Hematopoietic multipotent progenitor cell treated with erythropoietin and hydrocortisone succinate and interleukin-3 and kit ligand, for 8 days (in vitro differentiated cells): ENCODE results near the gene FOSL2.

Source experiments
- DNase-seq: peaks from one replicate; pipeline ENCODE4 v3.0.0-alpha.2; 2015

Gene FOSL2

DNA sequence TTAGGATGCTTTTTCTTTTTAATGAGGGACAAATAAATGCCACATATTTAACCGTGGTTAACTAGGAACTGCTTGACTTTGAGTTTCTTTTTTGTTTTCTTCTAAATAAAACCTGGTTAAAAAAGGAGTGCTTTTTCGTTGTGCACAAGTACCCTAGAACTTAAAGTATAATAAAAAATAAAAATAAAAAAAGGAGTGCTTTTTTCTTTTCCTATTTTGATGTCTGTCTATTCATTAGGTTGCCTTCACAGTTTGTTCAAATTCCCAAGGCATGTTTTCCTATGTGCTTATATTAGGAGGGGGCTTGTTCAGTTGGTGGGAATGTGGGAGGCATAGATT is 4.4 kb downstream of the FOSL2 start:
- no peak for DNase-seq

DNA sequence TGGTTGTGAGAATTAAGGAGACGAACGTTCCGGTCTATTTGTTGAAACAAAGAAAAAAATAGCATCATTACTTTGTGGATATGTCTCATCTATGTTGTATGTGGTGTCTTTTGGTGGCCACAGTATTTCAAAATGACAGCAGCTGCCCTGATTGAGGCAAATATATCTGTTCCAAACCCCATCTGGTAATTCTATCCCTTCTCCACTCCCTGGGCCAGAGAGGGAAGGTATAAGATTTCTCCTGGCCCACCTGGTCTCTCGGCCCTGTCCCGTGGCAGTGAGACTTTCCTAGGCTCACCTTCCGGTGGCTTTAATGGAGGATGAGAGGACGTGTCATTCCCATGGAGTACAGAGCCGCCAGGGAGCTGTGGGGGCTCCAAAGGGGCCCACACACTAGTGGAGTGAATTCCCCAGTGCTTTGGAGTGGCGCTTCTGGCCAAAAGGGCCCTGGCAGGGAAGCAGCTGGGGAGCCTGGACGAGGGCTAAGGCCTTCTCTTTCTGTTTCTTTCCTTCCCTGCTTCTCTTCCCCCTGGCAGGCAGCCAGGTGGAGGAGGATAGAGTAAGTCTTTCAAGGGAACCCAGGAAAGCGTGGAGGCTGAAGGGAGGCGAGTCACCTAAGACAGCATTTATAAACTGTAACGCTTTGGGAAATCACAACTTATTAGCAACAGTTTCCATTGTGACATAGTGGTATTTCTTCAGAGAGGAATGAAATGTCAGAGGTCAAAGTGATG is 5.6 kb downstream of the FOSL2 start:
- no peak for DNase-seq

DNA sequence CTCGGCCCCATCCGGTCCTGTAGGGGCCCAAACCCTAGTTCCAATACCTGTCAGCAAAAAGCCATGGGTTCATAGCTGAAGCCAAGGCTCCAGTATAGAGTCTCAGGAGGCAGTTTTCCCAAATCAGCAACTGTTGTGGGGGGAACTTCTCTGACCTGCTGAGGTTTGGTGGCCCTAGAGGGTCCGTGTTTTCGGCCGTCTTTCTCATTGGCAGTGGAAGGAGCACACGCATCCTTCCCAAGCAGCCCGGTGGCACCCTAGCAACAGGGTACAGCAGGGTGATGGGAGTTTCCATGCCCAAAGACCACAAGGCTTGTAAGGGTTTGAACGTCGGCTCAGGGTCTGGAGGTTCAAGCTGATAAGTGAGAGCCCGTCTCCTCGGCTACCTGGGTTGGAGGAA is 6.6 kb downstream of the FOSL2 start:
- DNase-seq: no peak

DNA sequence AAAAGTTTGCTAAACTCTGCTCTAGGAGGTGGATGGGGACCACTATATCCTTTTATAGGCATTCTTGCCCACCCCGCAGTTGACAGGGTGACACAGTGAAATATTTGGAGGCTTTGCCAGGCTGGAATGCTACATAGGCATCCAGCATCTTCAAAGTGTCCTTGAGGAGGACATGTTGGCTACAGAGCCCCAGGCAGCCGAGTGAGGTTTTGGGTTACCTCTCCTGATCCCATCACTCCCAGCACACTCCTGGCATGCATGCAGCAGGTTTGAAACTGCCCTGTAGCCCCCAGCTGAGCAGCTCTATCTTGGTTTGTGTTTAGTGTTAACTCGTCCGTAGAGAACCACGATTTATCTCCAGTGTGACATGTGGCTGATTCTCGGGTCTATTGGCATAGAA is 7.3 kb downstream of the FOSL2 start:
- no peak for DNase-seq

DNA sequence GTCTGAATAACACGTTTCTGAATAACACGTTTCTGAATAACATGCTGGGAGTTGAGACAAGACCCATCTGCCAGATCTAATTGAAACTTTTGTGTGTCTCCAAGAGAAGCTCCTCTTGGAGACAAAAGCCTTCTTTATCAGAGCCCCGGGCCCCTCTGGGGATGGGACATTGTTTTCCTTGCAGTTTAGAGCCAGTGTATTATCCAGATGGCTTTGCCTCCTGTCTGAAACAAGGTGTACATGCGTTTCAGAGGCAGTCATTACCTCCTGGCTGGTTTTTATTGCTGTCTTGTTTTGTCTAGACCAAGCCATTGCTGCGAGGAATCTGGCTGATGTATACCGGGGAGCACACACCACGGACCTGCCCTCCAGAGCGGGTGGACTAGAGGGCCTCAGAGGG is 7.8 kb downstream of the FOSL2 start:
- DNase-seq: no peak

DNA sequence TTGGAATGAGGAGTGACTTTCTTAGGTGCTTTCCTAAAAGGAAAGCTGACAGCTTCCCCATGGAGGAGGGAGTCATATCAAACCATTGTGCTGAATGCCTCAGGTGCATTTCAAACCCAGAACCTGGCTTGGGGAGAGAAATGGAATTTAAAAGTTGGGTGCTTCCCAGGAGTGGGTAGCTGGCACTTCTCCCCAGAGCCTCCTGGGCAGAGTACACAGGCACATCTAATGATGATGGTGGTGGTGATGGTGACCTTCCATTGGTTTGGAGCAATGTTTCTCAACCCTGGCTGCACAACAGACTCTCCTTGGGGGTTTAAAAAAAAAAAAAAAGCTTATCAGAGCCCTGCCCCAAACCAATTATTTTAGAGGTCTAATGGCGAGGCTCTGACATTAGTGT is 8.3 kb downstream of the FOSL2 start:
- DNase-seq: no peak

DNA sequence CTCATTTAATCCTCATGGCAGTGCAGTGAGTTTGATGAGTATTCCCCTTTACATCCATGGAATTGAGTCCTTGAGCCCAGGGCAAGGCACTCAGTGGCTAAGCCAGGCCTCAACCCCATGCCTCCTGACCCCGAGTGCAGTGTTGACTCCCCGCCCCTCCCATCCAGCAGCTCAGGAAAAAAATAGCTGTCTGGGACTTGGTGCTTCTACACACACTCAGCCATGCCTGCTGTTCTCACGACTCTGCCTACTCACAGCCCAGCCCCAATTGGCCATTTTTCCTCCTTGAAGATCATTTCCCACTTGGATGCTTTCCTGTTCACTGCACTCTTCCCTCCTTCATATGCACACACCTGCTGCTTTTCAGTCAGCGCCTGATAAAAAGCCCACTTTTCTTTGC is 8.8 kb downstream of the FOSL2 start:
- DNase-seq: no peak

DNA sequence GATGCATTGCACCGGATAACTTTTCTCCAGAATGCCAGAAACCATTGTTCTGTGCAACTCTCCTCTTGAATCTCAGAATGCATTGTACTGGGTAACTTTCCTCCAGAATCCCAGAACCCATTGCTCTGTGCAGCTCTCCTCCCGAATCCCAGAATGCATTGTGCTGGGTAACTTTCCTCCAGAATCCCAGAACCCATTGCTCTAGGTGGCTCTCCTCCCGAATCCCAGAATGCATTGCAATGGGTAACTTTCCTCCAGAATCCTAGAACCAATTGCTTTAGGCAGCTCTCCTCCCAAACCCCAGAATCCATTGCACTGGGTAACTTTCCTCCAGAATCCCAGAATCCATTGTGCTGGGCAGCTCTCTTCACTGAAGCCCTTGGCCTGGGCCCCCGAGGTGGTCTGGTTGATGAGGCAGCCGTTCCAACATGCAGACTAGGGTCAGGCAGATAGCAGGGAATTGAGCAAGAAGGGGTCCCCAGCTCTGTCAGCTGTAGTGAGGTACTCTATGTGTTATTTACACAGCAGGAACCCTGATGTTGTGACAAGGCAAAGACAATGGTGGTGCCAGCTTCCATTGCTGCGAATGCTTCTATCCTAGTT is 9.4 kb downstream of the FOSL2 start:
- DNase-seq: no peak

DNA sequence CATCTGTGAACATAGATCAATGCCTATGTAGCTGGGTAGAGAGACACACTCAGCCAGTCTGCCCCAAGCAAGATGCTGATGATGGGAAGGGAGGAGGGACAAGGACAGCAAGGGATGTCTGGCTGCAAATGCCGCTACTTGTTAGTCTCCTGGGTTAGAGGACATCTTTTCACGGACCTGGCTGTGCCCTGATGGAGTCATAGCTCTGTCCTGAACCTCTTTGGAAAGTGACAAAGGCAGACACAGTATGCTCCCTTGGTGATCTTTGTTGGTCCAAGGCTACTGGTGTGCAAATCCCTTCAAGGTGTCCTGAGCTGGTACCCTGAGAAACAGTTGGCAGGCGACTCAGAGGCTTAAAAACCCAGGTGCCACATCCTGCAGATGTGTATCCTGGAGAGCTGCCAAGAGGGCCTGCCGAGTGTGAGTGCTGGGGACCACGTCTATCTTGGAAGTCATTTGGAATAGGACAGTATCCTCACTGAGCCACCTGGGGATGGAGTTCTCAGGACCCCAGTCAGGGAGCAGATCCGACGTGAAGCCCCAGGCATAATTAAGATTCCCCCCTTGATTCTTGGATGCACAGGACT is 10.8 kb downstream of the FOSL2 start:
- no peak for DNase-seq

DNA sequence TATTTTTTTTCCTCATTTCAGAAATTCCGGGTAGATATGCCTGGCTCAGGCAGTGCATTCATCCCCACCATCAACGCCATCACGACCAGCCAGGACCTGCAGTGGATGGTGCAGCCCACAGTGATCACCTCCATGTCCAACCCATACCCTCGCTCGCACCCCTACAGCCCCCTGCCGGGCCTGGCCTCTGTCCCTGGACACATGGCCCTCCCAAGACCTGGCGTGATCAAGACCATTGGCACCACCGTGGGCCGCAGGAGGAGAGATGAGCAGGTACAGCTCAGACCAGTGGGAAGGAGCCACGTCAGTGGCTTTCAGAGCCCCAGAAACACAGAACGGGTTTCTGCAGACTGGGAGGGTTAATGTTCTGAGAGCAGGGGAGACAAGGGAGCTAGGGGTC is 11.4 kb downstream of the FOSL2 start:
- no peak for DNase-seq

DNA sequence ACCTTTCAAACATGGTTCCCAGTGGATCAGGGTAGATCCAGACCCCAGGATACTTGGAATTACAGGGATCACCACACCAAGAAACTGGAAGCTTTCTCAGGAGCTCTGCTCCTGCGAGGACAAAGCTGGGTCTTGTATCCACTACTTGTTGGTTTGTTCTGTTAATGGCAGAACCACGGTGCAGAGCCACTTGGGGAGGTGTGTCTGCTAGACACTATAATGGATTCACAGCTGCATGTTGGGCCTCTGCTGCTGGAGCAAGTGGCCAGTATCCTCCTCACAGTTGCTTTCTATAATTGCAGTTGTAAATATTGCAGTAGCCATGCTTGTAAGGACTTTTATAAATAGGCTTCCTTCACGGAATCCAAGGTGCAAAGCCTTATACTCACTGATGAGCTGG is 12.9 kb downstream of the FOSL2 start:
- no peak for DNase-seq

DNA sequence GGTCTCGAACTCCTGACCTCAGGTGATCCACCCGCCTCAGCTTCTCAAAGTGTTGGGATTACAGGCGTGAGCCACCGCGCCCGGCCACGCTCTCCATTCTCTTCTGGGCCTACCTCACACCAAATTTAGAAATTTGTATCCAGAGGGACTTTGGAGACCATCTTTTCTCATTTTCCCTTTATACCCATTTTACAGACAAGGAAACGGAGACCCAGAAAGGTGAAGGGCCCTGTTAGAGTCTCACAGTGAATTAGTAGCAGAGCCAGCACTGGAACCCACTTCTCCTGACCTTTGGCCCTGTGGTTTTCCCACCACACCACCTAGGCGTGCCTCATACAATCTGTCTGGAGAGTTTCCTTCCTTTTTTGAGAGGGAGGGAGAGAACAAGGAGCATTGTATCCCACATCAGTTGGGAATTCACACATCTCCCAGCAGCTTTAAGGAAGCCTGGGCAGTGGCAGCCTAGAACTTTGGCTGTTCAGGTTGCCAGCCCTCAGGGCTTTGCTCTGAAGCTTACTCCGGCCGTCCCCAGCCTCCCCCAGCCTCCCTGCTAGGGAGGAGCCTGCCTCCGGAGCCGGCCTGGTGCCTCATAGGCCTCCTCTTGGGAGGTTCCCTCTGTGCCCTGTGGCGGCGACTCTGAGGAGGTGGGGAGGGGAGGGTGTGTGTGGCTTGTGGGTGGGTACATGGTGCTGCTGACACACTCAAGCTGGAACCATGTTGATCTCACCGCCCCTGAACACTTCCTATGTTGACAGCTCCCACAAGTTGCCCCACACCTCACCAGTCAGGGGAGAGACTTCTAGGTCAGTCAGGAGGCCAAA is 13.8 kb downstream of the FOSL2 start:
- peak; percentile 35 for DNase-seq

DNA sequence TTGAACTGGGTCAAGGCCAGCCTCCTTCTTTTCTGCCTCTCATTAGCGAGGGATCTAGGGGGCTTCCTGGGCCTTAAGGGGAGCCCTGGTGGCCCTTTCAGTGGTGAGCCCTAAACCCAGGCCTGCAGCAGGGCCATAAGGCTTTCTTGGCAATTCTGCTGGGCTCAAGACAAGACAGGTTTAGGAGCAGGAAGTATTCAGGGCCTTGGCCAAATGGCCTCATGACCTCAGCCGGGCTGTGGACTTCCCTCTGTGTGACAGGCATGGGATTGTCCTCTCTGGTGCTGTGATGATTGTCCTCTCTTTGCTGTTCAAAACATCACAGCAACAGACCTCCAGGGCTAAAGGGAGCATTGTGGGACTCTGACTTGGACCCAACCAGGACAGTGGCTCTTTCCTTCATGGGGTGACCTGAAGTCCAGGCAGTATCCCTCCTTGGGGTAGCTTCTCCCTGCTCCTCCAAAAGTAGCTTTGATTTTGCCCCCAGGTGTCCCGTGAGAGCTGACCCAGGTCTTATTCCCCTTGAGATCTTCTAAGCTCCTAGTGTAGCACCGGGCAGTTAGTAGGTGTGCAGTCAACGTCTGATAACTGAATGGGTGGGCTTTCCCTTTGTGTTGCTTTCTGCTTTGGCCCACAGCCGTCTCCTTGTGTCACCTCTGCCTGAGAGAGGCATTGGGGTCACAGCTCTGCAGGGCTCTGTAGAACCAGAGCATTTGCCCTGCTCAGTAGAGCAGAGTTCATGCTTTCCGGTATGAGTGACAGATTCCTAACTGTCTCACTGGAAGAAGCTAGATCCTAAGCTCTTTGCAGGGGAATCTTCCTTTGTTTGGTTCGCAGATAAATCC is 14.7 kb downstream of the FOSL2 start:
- DNase-seq: no peak

DNA sequence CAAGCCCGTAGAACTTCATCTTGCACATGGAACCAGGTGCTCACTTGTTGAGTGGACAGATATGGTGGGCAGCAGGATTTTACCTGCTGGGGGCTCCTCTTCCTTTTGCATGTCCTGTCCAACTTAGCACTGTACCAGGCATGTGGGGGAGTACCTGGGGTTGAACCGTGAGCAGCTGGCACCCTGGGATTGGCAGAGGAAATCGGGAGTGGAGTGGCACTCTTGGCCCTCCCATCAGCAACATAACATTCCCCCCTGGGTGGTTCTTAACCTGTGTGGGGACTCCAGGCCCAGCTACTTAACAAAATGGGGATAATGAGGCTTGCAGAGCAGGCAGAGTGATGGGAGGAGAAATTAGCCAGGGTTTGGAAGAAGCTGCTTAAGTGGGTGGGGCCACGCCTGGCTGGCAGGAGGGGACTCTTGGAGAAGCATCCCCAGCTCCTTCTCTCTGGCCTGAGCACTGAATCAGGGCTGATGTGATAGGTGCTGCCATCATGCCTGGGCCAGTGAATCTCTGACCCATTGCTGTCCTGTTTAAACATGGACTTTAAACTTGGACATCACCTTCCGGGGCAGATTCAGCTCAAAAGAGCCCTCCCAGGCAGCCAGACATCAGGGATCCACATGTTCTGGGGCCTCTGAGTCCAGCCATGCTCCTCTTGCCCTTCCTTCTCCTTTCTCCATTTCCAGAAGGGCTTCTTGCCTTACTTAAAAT is 15.5 kb downstream of the FOSL2 start:
- DNase-seq: no peak

DNA sequence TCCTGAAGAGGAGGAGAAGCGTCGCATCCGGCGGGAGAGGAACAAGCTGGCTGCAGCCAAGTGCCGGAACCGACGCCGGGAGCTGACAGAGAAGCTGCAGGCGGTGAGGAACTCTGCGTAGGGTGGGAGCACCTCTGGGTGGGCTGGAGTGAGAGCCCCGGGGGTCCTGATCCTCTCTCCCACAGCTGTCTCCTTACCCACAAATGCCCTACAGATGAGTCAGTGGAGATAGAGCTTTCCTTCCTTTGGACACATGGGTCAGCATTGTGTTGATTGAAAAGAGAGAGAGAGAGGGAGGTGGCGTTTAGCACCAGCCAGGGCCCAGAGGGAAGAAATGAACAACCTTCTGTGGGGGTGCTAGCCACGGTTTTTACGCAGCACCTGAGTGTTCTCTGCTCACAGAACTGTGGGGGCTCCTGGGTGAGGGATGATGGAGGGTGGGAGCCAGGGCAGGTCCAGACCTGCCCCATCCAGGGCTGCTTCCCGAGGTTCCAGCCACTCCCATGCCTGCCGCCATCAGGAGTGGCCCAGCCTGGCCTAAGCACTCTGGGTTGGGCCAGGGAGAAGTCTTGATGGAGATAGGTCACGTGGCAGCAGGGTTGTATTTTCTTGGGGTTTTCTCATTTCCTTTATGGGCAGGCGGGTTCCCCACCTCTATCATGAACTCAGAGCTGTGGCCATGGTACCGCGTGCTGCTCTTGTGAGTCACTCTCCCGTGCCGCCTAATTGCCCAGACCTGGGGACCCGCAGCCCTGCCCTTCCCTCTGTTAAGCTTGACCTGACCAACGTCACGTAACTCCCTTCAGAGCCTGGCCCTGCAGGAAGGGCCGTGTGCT is 16.3 kb downstream of the FOSL2 start:
- DNase-seq: peak; percentile 20

DNA sequence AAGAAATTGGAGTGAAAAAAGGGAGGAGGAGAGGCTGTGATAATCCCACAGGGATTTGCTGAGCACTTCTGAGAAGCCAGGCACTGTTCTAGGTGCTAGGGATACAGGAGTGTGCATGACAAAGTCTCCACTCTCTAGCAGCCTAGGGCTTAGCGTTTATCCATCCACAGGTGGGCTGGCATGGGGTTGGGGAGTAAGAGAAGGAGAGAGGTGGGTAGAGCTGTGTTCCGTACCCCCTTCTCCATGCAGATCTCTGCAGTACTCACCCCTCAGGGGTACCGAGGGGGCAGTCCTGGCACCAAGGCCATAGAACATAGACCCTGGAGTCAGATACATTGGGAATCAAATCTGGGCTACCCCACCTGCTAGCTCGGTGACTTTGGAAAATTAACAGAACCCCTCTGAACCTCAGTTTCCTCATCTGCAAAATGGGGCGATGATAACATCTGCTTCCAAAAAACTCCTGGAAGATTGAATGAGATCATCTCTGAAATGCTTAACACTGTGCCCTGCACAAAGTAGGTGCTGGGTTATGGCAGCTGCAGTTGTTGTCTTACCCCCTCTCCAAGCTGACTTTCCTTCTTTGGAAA is 18.6 kb downstream of the FOSL2 start:
- no peak for DNase-seq

DNA sequence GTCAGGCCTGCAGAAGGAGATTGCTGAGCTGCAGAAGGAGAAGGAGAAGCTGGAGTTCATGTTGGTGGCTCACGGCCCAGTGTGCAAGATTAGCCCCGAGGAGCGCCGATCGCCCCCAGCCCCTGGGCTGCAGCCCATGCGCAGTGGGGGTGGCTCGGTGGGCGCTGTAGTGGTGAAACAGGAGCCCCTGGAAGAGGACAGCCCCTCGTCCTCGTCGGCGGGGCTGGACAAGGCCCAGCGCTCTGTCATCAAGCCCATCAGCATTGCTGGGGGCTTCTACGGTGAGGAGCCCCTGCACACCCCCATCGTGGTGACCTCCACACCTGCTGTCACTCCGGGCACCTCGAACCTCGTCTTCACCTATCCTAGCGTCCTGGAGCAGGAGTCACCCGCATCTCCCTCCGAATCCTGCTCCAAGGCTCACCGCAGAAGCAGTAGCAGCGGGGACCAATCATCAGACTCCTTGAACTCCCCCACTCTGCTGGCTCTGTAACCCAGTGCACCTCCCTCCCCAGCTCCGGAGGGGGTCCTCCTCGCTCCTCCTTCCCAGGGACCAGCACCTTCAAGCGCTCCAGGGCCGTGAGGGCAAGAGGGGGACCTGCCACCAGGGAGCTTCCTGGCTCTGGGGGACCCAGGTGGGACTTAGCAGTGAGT is 19.4 kb downstream of the FOSL2 start:
- no peak for DNase-seq

DNA sequence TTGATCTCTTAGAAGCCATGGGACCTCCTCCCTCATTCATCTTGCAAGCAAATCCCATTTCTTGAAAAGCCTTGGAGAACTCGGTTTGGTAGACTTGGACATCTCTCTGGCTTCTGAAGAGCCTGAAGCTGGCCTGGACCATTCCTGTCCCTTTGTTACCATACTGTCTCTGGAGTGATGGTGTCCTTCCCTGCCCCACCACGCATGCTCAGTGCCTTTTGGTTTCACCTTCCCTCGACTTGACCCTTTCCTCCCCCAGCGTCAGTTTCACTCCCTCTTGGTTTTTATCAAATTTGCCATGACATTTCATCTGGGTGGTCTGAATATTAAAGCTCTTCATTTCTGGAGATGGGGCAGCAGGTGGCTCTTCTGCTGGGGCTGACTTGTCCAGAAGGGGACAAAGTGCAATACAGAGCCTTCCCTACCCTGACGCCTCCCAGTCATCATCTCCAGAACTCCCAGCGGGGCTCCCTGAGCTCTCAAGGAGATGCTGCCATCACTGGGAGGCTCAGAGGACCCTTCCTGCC is 20.0 kb downstream of the FOSL2 start:
- DNase-seq: no peak

DNA sequence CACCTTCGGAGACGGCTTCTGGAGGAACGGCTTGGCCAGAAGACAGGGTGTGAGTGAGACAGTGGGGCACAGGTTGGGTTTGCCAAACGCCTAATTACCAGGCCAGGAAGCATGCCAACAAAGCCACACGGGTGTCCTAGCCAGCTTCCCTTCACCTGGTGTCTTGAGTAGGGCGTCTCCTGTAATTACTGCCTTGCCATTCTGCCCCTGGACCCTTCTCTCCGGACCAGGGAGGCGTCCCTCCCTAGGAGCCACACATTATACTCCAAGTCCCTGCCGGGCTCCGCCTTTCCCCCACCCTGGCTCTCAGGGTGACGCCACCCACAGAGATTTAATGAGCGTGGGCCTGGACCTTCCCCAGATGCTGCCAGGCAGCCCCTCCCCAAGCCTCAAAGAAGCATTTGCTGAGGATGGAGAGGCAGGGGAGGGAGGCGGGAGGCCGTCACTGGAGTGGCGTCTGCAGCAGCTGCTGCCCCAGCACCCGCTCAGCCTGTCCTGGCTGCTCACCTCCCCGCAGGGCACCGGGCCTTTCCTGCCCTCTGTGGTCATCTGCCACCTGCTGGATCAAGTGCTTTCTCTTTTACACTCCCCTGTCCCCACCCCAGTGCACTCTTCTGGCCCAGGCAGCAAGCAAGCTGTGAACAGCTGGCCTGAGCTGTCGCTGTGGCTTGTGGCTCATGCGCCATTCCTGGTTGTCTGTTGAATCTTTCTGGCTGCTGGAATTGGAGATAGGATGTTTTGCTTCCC is 20.7 kb downstream of the FOSL2 start:
- DNase-seq: no peak
